Keratinocyte (primary cell): ENCODE measurements around the gene CHRNA7. TPM values are rescaled to one million over a fixed set of nuclear protein-coding genes. Genes with fewer than 3 reads are reported as not detected.

ENCODE experiments used
- DNase-seq: peaks from one replicate; pipeline ENCODE4 v3.0.0-alpha.2; 2011; ENCODE audit warnings: low read depth, missing footprints, low spot score
- FAIRE-seq: peaks from 2 replicates; lab custom pipeline; 2011; peaks lifted over from hg19 to GRCh38; lab: Jason Lieb, UNC
- H2AFZ ChIP-seq: 2 replicates; pipeline ENCODE4 v1.6.0; 2012; ENCODE audit warnings: low read length, control low read depth, inconsistent platforms; ENCODE audit not compliant: control insufficient read depth
- H3K27ac ChIP-seq: 2 replicates; pipeline ENCODE4 v1.5.1; 2011; ENCODE audit warnings: low read length; ENCODE audit not compliant: control insufficient read depth, insufficient read depth
- H3K27me3 ChIP-seq: 3 replicates; pipeline ENCODE4 v1.6.0; 2011; ENCODE audit warnings: low read length; ENCODE audit not compliant: control insufficient read depth, insufficient read depth; ENCODE audit errors: extremely low read depth
- H3K36me3 ChIP-seq, 2 experiments: 2 replicates in 1 of 2; 3 replicates in 1 of 2; pipeline ENCODE4 v1.5.1; 2011; ENCODE audit warnings: low read length in 2 of 2, mild to moderate bottlenecking in 1 of 2; ENCODE audit not compliant: control insufficient read depth in 2 of 2, insufficient read depth in 2 of 2; ENCODE audit errors: extremely low read depth in 1 of 2
- H3K4me1 ChIP-seq: 3 replicates; pipeline ENCODE4 v1.5.1; 2011; ENCODE audit warnings: low read length; ENCODE audit not compliant: control insufficient read depth, insufficient read depth; ENCODE audit errors: extremely low read depth
- H3K4me2 ChIP-seq: 3 replicates; pipeline ENCODE4 v1.6.0; 2011; ENCODE audit warnings: low read depth, low read length; ENCODE audit not compliant: control insufficient read depth, insufficient read depth; ENCODE audit errors: extremely low read depth
- H3K4me3 ChIP-seq, 3 experiments: fragments of 200-600 bp in 1 of 3; sonication (generic) in 1 of 3; 2 replicates in 2 of 3; 3 replicates in 1 of 3; pipeline ENCODE4 v1.5.1; 2011 to 2016; ENCODE audit warnings: low read length in 3 of 3, mild to moderate bottlenecking in 3 of 3, control low read depth in 2 of 3, inconsistent platforms in 1 of 3, low read depth in 1 of 3, mixed read lengths in 1 of 3, mixed run types in 1 of 3, moderate library complexity in 1 of 3; ENCODE audit not compliant: control insufficient read depth in 2 of 3, insufficient read depth in 2 of 3; ENCODE audit errors: extremely low read depth in 1 of 3
- H3K79me2 ChIP-seq: 2 replicates; pipeline ENCODE4 v1.6.0; 2012; ENCODE audit warnings: low read length; ENCODE audit not compliant: control insufficient read depth, insufficient read depth
- H3K9ac ChIP-seq: 3 replicates; pipeline ENCODE4 v1.6.0; 2011; ENCODE audit warnings: low read length; ENCODE audit not compliant: control insufficient read depth, insufficient read depth; ENCODE audit errors: extremely low read depth
- H3K9me1 ChIP-seq: 3 replicates; pipeline ENCODE4 v1.6.0; 2011; ENCODE audit warnings: low read length; ENCODE audit not compliant: control insufficient read depth, insufficient read depth; ENCODE audit errors: extremely low read depth
- H3K9me3 ChIP-seq: 2 replicates; pipeline ENCODE4 v1.5.1; 2012; ENCODE audit warnings: low read depth, low read length; ENCODE audit not compliant: control insufficient read depth
- H4K20me1 ChIP-seq: 3 replicates; pipeline ENCODE4 v1.6.0; 2011; ENCODE audit warnings: low read length; ENCODE audit not compliant: control insufficient read depth, insufficient read depth; ENCODE audit errors: extremely low read depth
- EZH2 ChIP-seq: IDR thresholded peaks from one replicate; pipeline ENCODE4 v1.6.1; 2012; ENCODE audit warnings: inconsistent platforms, mild to moderate bottlenecking, low read length, moderate library complexity
- dilution Hi-C: fragments of 300-500 bp; cut with MboI; formaldehyde crosslinking; loops from one replicate; pipeline ENCODE4 v1.7.0; 2020; ENCODE audit warnings: low sequenced_read_pairs; ENCODE audit not compliant: extremely low pct_ligation_motif_present
- polyA plus RNA-seq, 5 experiments: library from polyadenylated mRNA; depleted of rRNA in 3 of 5; stranded (reverse) in 3 of 5; stranded (forward) in 1 of 5; unstranded in 1 of 5; fragments of >200 nt; gene quantifications; 1 replicate in 1 of 5; 2 replicates in 3 of 5; 3 replicates in 1 of 5; pipeline versions ENCODE4 v1.2.1 to v1.2.3, GENCODE V29; 2011 to 2012; ENCODE audit warnings: missing spikeins in 2 of 5, low read depth in 1 of 5, low replicate concordance in 1 of 5
- TF ChIP-seq, protein P1 (sequence below), 3 experiments: IDR thresholded peaks in 1 of 3; conservative IDR thresholded peaks in 1 of 3; optimal IDR thresholded peaks in 1 of 3; 2 replicates in 2 of 3; 3 replicates in 1 of 3; pipeline versions ENCODE3 to v1.5.1; 2011; ENCODE audit warnings: low read length in 3 of 3, mild to moderate bottlenecking in 3 of 3, moderate library complexity in 2 of 3, control low read depth in 1 of 3, inconsistent platforms in 1 of 3; ENCODE audit not compliant: insufficient read depth in 2 of 3; ENCODE audit errors: extremely low read depth in 1 of 3

Gene CHRNA7
- polyA plus RNA-seq, 1 donor (not counting 4 experiments of a cell fraction or from before 2014, with no cell fraction given) = 0.93 TPM

GRCh38 chr15:32067115-32067514, 36.8 kb downstream of the CHRNA7 start:
- Histone ChIP-seq H3K27ac (no peak overlapping the region), H3K79me2 (no peaks in the 10 kb centered on the region), H3K9ac (no peak overlapping the region), H3K36me3 (no peaks in the 10 kb centered on the region), H3K4me3 (no peak overlapping the region), H3K4me2 (no peak overlapping the region), H3K27me3 (no peaks in the 10 kb centered on the region), H4K20me1 (no peaks in the 10 kb centered on the region), H3K9me3 (peaks cover 2% of the 10 kb centered on the region), H3K4me1 (no peaks in the 10 kb centered on the region), H3K9me1 (no peaks in the 10 kb centered on the region), H2AFZ (no peak overlapping the region)
- no peak for FAIRE-seq
- dilution Hi-C loops = no loop called here
- no peak for DNase-seq
- TF ChIP-seq EZH2 = no peak
- TF ChIP-seq, protein P1, sequence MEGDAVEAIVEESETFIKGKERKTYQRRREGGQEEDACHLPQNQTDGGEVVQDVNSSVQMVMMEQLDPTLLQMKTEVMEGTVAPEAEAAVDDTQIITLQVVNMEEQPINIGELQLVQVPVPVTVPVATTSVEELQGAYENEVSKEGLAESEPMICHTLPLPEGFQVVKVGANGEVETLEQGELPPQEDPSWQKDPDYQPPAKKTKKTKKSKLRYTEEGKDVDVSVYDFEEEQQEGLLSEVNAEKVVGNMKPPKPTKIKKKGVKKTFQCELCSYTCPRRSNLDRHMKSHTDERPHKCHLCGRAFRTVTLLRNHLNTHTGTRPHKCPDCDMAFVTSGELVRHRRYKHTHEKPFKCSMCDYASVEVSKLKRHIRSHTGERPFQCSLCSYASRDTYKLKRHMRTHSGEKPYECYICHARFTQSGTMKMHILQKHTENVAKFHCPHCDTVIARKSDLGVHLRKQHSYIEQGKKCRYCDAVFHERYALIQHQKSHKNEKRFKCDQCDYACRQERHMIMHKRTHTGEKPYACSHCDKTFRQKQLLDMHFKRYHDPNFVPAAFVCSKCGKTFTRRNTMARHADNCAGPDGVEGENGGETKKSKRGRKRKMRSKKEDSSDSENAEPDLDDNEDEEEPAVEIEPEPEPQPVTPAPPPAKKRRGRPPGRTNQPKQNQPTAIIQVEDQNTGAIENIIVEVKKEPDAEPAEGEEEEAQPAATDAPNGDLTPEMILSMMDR (optimal IDR thresholded peaks at IDR 0.05 in 1 of 3, IDR thresholded peaks at IDR 0.05 in 1 of 3, conservative IDR thresholded peaks at IDR 0.05 in 1 of 3; ENCODE audit: extremely low read depth in 1 of 3, insufficient read depth in 2 of 3, low read length in 3 of 3) = no peak

DNA sequence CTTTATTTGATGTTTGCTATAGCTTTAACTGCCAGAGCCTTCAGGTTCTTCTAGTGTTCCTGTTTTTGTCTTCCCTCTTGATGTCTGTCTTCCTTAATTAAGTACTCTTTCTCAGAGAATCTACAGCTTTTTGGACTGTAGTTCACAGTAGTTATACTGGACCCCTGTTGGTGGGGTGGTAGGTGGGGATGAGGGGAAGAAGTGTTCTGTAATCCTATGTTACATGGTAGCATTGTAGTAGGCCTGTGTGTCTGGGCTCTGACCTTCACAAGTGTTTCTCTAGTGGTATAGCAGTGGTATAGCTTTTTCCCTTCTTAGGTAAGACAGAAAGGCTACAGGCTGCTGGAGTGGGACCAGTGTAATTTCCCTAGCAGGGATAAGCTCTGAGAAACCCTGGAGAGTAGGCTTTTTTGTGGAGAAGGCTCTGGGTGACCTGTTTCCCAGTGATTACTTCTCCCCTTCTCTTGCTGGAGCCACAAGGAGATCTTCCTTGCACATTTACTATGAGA, 59.6 kb downstream of the CHRNA7 start:
- no peaks in the 10 kb centered on the region for H3K79me2 ChIP-seq
- H2AFZ ChIP-seq = no peak overlapping the region
- FAIRE-seq (no peak), DNase-seq (no peak)
- no peak overlapping the region for H3K4me2 ChIP-seq
- H3K4me3 ChIP-seq = no peak overlapping the region
- TF ChIP-seq, protein P1 (optimal IDR thresholded peaks at IDR 0.05 in 1 of 3, IDR thresholded peaks at IDR 0.05 in 1 of 3, conservative IDR thresholded peaks at IDR 0.05 in 1 of 3; ENCODE audit: extremely low read depth in 1 of 3, insufficient read depth in 2 of 3, low read length in 3 of 3) = no peak
- no peak for TF ChIP-seq EZH2
- dilution Hi-C loops = no loop called here
- H3K27me3 ChIP-seq = no peaks in the 10 kb centered on the region
- H3K36me3 ChIP-seq = no peaks in the 10 kb centered on the region
- no peak overlapping the region for H3K9ac ChIP-seq
- H3K27ac ChIP-seq = no peak overlapping the region
- no peaks in the 10 kb centered on the region for H3K9me3 ChIP-seq
- H4K20me1 ChIP-seq = no peaks in the 10 kb centered on the region
- H3K9me1 ChIP-seq = no peaks in the 10 kb centered on the region
- no peaks in the 10 kb centered on the region for H3K4me1 ChIP-seq
